DND-41 (cell line): ENCODE measurements around the gene FAM83G.

Source experiments
- ATAC-seq: fragments of 200-7000 bp; cut with Tn5 transposase; 3 replicates; pipeline ENCODE4 v1.9.1; 2021; ENCODE audit warnings: low read depth; ENCODE audit not compliant: insufficient read depth
- DNase-seq: peaks from one replicate; pipeline ENCODE4 v3.0.0-alpha.2; 2020
- H2AFZ ChIP-seq: 2 replicates; pipeline ENCODE4 v1.6.0; 2012; ENCODE audit warnings: low read depth, low read length
- H3K27ac ChIP-seq: 2 replicates; pipeline ENCODE4 v1.5.1; 2012; ENCODE audit warnings: low read length, inconsistent platforms
- H3K27me3 ChIP-seq: fragments of 200-600 bp; sonication (generic); 2 replicates; pipeline ENCODE4 v1.6.0; 2012; ENCODE audit warnings: low read length, mild to moderate bottlenecking, inconsistent platforms; ENCODE audit not compliant: insufficient read depth, poor library complexity
- H3K36me3 ChIP-seq: 2 replicates; pipeline ENCODE4 v1.5.1; 2012; ENCODE audit warnings: low read length, inconsistent platforms; ENCODE audit not compliant: insufficient read depth
- H3K4me1 ChIP-seq: 2 replicates; pipeline ENCODE4 v1.5.1; 2012; ENCODE audit warnings: mild to moderate bottlenecking, low read length; ENCODE audit not compliant: insufficient read depth
- H3K4me2 ChIP-seq: 2 replicates; pipeline ENCODE4 v1.6.0; 2012; ENCODE audit warnings: mild to moderate bottlenecking, moderate library complexity, low read length, inconsistent platforms; ENCODE audit not compliant: insufficient read depth
- H3K4me3 ChIP-seq, 2 experiments: fragments of 200-600 bp in 1 of 2; shearing (Covaris generic) in 1 of 2; 2 replicates each; pipeline ENCODE4 v1.5.1; 2012 to 2016; ENCODE audit warnings: inconsistent platforms in 2 of 2, low read length in 2 of 2, mild to moderate bottlenecking in 2 of 2, low read depth in 1 of 2, moderate library complexity in 1 of 2
- H3K79me2 ChIP-seq: 2 replicates; pipeline ENCODE4 v1.6.0; 2012; ENCODE audit warnings: low read length, inconsistent platforms; ENCODE audit not compliant: insufficient read depth
- H3K9ac ChIP-seq: 2 replicates; pipeline ENCODE4 v1.6.0; 2012; ENCODE audit warnings: low read depth, mild to moderate bottlenecking, inconsistent platforms, low read length, moderate library complexity
- H3K9me3 ChIP-seq: 2 replicates; pipeline ENCODE4 v1.5.1; 2012; ENCODE audit warnings: low read length, moderate library complexity, mild to moderate bottlenecking, inconsistent platforms; ENCODE audit not compliant: insufficient read depth, severe bottlenecking
- H4K20me1 ChIP-seq: 2 replicates; pipeline ENCODE4 v1.6.0; 2012; ENCODE audit warnings: low read length; ENCODE audit not compliant: insufficient read depth
- EZH2 ChIP-seq: IDR thresholded peaks from 3 replicates; pipeline ENCODE4 v1.6.1; 2012; ENCODE audit warnings: borderline replicate concordance, low read depth, mild to moderate bottlenecking, moderate library complexity, low read length, inconsistent platforms; ENCODE audit not compliant: severe bottlenecking
- TF ChIP-seq, protein P1 (sequence below): IDR thresholded peaks from 2 replicates; pipeline ENCODE4 v1.5.1; 2012; ENCODE audit warnings: borderline replicate concordance, low read length, moderate library complexity, mild to moderate bottlenecking; ENCODE audit not compliant: poor library complexity, severe bottlenecking; ENCODE audit errors: extremely low read depth

FAM83G gene

DNA sequence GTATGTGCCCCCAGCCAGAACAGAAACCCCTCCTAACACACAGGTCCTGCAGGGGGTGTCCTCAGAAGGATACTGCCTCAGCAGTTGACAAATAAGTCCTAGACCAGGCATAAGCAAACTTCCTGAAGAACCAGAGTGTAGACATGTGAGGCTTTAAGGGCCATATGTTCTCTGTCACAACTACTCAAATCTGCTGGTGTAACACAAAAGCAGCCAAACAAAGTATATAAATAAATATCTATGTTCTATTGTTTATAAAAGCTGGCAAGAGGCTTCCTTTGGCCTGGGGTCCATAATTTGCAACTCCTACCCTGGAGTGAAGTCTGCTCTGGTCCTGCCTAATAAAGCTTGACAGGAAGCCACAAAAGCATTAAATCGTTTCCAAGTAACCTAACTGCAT is 9.9 kb downstream of the FAM83G start:
- H3K79me2 ChIP-seq: no peaks in the 10 kb centered on the region
- H3K27ac ChIP-seq: no peak overlapping the region
- no peaks in the 10 kb centered on the region for H3K4me1 ChIP-seq
- H4K20me1 ChIP-seq: peaks cover 6% of the 10 kb centered on the region; the same call in 1 of the 2 replicates
- H3K27me3 ChIP-seq: no peaks in the 10 kb centered on the region
- no peak for ATAC-seq
- H3K9me3 ChIP-seq: peaks cover 3% of the 10 kb centered on the region
- TF ChIP-seq EZH2: no peak
- TF ChIP-seq, protein P1, sequence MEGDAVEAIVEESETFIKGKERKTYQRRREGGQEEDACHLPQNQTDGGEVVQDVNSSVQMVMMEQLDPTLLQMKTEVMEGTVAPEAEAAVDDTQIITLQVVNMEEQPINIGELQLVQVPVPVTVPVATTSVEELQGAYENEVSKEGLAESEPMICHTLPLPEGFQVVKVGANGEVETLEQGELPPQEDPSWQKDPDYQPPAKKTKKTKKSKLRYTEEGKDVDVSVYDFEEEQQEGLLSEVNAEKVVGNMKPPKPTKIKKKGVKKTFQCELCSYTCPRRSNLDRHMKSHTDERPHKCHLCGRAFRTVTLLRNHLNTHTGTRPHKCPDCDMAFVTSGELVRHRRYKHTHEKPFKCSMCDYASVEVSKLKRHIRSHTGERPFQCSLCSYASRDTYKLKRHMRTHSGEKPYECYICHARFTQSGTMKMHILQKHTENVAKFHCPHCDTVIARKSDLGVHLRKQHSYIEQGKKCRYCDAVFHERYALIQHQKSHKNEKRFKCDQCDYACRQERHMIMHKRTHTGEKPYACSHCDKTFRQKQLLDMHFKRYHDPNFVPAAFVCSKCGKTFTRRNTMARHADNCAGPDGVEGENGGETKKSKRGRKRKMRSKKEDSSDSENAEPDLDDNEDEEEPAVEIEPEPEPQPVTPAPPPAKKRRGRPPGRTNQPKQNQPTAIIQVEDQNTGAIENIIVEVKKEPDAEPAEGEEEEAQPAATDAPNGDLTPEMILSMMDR: no peak
- no peak for DNase-seq
- no peak overlapping the region for H3K4me2 ChIP-seq
- H3K9ac ChIP-seq: no peak overlapping the region
- H2AFZ ChIP-seq: no peak overlapping the region
- H3K36me3 ChIP-seq: no peaks in the 10 kb centered on the region
- no peak overlapping the region for H3K4me3 ChIP-seq

- Histone ChIP-seq H3K27me3 (no peaks in the 10 kb centered on the region), H4K20me1 (peaks cover 6% of the 10 kb centered on the region; the same call in 1 of the 2 replicates), H3K79me2 (no peaks in the 10 kb centered on the region), H3K27ac (no peak overlapping the region), H3K9me3 (peaks cover 3% of the 10 kb centered on the region), H3K4me3 (no peak overlapping the region), H3K4me1 (no peaks in the 10 kb centered on the region), H3K4me2 (no peak overlapping the region), H3K9ac (no peak overlapping the region), H2AFZ (no peak overlapping the region), H3K36me3 (no peaks in the 10 kb centered on the region)
- TF ChIP-seq, protein P1: no peak
- TF ChIP-seq EZH2: no peak
- no peak for ATAC-seq
- no peak for DNase-seq
Observed at GRCh38 chr17:18993905-18994526, 10.5 kb downstream of the FAM83G start.

- no peaks in the 10 kb centered on the region for H3K79me2 ChIP-seq
- H3K27me3 ChIP-seq: no peaks in the 10 kb centered on the region
- DNase-seq: peak; percentile 32
- TF ChIP-seq, protein P1: no peak
- TF ChIP-seq EZH2: no peak
- H3K4me1 ChIP-seq: no peaks in the 10 kb centered on the region
- H3K36me3 ChIP-seq: no peaks in the 10 kb centered on the region
- H3K4me3 ChIP-seq: no peak overlapping the region
- H2AFZ ChIP-seq: no peak overlapping the region
- H3K4me2 ChIP-seq: no peak overlapping the region
- peak; percentile 71 for ATAC-seq
- H4K20me1 ChIP-seq: no peaks in the 10 kb centered on the region; the same call in 1 of the 2 replicates
- no peak overlapping the region for H3K9ac ChIP-seq
- peaks cover 3% of the 10 kb centered on the region for H3K9me3 ChIP-seq
- H3K27ac ChIP-seq: no peak overlapping the region
Observed at GRCh38 chr17:18992454-18993130, 12.0 kb downstream of the FAM83G start.
